NT2/D1 (cell line): ENCODE measurements around the gene EEFSEC.

Source experiments
- SUZ12 ChIP-seq: IDR thresholded peaks from 2 replicates; pipeline ENCODE4 v1.6.1; 2011; ENCODE audit not compliant: insufficient read length, insufficient read depth; ENCODE audit errors: extremely low read depth
- YY1 ChIP-seq: IDR thresholded peaks from 2 replicates; pipeline ENCODE4 v1.6.1; 2011; ENCODE audit not compliant: insufficient read length, insufficient read depth
- ZNF274 ChIP-seq: IDR thresholded peaks from 2 replicates; pipeline ENCODE4 v1.6.1; 2011; ENCODE audit warnings: mild to moderate bottlenecking, low read depth, low read length

DNA sequence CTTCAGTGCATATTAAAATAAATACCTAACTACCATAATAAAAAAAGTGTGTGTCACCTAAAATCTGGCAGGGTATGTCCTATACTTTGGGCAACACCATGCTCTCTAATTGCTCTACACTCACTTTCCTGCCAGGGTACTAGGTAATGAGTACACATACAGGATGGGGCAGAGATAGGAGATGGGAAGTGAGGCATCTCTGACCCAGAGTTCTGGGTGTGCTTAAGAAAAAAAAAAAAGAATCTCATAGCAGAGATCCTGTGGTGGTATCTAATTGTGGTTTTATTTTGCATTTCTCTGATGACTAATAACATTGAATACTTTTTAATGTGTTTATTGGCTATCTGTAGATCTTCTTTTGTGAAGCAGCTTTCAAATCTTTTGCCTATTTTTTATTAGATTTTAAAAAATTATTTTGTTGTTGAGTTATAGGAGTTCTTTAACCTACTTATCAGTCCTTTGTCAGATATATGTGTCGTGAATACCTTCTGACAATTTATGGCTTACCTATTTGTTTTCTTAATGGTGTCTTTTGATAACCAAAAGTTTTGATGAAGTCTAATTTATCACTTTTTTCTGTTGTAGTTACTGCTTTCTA, 48.0 kb downstream of the EEFSEC start:
- TF ChIP-seq YY1 (no peak), ZNF274 (no peak), SUZ12 (no peak)
